Daoy (cell line): ENCODE data around the gene EFHC1. TPM values are rescaled to one million over a fixed set of nuclear protein-coding genes. Genes with fewer than 3 reads are reported as not detected.

Experiments
- DNase-seq: peaks from one replicate; pipeline ENCODE4 v3.0.0-alpha.2; 2015; ENCODE audit warnings: low read depth
- total RNA-seq: library from RNA; depleted of rRNA; stranded (reverse); fragments of >200 nt; shearing (Covaris generic); gene quantifications from 2 replicates; pipeline ENCODE4 v1.2.3, GENCODE V29; 2014

Gene EFHC1
- total RNA-seq, 1 experiment from 2014 or later, result 20.4 TPM

GRCh38 chr6:52517502-52518278 is 97.5 kb downstream of the EFHC1 start:
- DNase-seq, result peak; percentile 97

GRCh38 chr6:52518279-52518945 is 98.3 kb downstream of the EFHC1 start:
- DNase-seq, result no peak

- DNase-seq, result no peak
Measured at GRCh38 chr6:52519618-52520017, 99.5 kb downstream of the EFHC1 start.

GRCh38 chr6:52522151-52522626 is 102.0 kb downstream of the EFHC1 start:
- DNase-seq, result peak; percentile 49

- peak; percentile 50 for DNase-seq
Measured at GRCh38 chr6:52522655-52523054, 102.5 kb downstream of the EFHC1 start.

GRCh38 chr6:52523378-52524142 is 103.4 kb downstream of the EFHC1 start:
- no peak for DNase-seq

GRCh38 chr6:52524918-52525317 is 104.8 kb downstream of the EFHC1 start:
- no peak for DNase-seq

- peak; percentile 43 for DNase-seq
Measured at GRCh38 chr6:52526634-52527033, 106.5 kb downstream of the EFHC1 start.

GRCh38 chr6:52527436-52527835 is 107.3 kb downstream of the EFHC1 start:
- no peak for DNase-seq

- no peak for DNase-seq
Measured at GRCh38 chr6:52529311-52529710, 109.2 kb downstream of the EFHC1 start.

GRCh38 chr6:52530351-52530750 is 110.2 kb downstream of the EFHC1 start:
- DNase-seq, result no peak

GRCh38 chr6:52531396-52531795 is 111.3 kb downstream of the EFHC1 start:
- no peak for DNase-seq

GRCh38 chr6:52531834-52532233 is 111.7 kb downstream of the EFHC1 start:
- DNase-seq, result no peak

- no peak for DNase-seq
Measured at GRCh38 chr6:52532457-52532856, 112.3 kb downstream of the EFHC1 start.

- no peak for DNase-seq
Measured at GRCh38 chr6:52533491-52533890, 113.3 kb downstream of the EFHC1 start.

GRCh38 chr6:52534363-52534762 is 114.2 kb downstream of the EFHC1 start:
- no peak for DNase-seq

- DNase-seq, result no peak
Measured at GRCh38 chr6:52534966-52535390, 114.8 kb downstream of the EFHC1 start.

- no peak for DNase-seq
Measured at GRCh38 chr6:52535711-52536423, 115.7 kb downstream of the EFHC1 start.

- no peak for DNase-seq
Measured at GRCh38 chr6:52536424-52536916, 116.3 kb downstream of the EFHC1 start.

- peak; percentile 56 for DNase-seq
Measured at GRCh38 chr6:52537001-52537753, 117.0 kb downstream of the EFHC1 start.
